Panc1 (cell line): ENCODE results near the gene HIGD1A.

Experiments used
- CTCF ChIP-seq: fragments of 450-650 bp; IDR thresholded peaks from 2 replicates; pipeline ENCODE4 v1.5.1; 2017; ENCODE audit warnings: mild to moderate bottlenecking
- REST ChIP-seq, 2 experiments: IDR thresholded peaks; 2 replicates each; pipeline ENCODE4 v1.6.1; 2011 to 2012; ENCODE audit warnings: low read depth in 2 of 2, control low read depth in 1 of 2, low read length in 1 of 2, mild to moderate bottlenecking in 1 of 2, moderate library complexity in 1 of 2; ENCODE audit not compliant: insufficient read depth in 1 of 2

GRCh38 chr3:42751609-42752008, 52.7 kb downstream of the HIGD1A start:
- no peak for TF ChIP-seq CTCF
- TF ChIP-seq REST (IDR thresholded peaks at IDR 0.05; ENCODE audit: insufficient read depth in 1 of 2, low read depth in 2 of 2, low read length in 1 of 2), result no peak
